Endothelial cell of umbilical vein (primary cell): Measurements from ENCODE around the gene KAZN. TPM values are rescaled to one million over a fixed set of nuclear protein-coding genes. Genes with fewer than 3 reads are reported as not detected.

Experiments used
- BruUV-seq: library from RNA; stranded (reverse); fragments of 400-500 nt; replicated peaks from 2 replicates; lab custom pipeline; 2021; lab: Mats Ljungman, UMichigan
- CTCF ChIA-PET: fragments of 300-600, 350-600 bp; sonication (Branson Sonifier 250); formaldehyde crosslinking; loops from one replicate; lab custom pipeline; 2021; ENCODE audit warnings: antibody characterized with exemption, inconsistent platforms; lab: Charles Lee
- POLR2A ChIA-PET: fragments of 300-600, 350-600 bp; sonication (Branson Sonifier 250); formaldehyde crosslinking; loops from one replicate; lab custom pipeline; 2021; ENCODE audit warnings: antibody characterized with exemption, inconsistent platforms; lab: Charles Lee
- DNase-seq: peaks from one replicate; pipeline ENCODE4 v3.0.0-alpha.2; 2011; ENCODE audit warnings: low read depth, low spot score
- FAIRE-seq: peaks from 2 replicates; lab custom pipeline; 2011; peaks lifted over from hg19 to GRCh38; lab: Jason Lieb, UNC
- H2AFZ ChIP-seq: 2 replicates; pipeline ENCODE4 v1.6.0; 2012; ENCODE audit warnings: low read depth, low read length, control low read depth, inconsistent platforms
- H3K27ac ChIP-seq: 2 replicates; pipeline ENCODE4 v1.5.1; 2011; ENCODE audit warnings: low read depth, mild to moderate bottlenecking, control low read depth, low read length, moderate library complexity; ENCODE audit not compliant: insufficient read depth
- H3K27me3 ChIP-seq, 2 experiments: 2 replicates each; pipeline versions ENCODE4 v1.6.0 to v1.6.1; 2011; ENCODE audit warnings: low read length in 2 of 2, mixed read lengths in 1 of 2; ENCODE audit not compliant: control insufficient read depth in 2 of 2, insufficient read depth in 2 of 2
- H3K36me3 ChIP-seq, 2 experiments: 2 replicates in 1 of 2; 3 replicates in 1 of 2; pipeline ENCODE4 v1.5.1; 2011; ENCODE audit warnings: low read length in 2 of 2, mild to moderate bottlenecking in 1 of 2, moderate library complexity in 1 of 2; ENCODE audit not compliant: control insufficient read depth in 2 of 2, insufficient read depth in 2 of 2; ENCODE audit errors: extremely low read depth in 1 of 2
- H3K4me1 ChIP-seq: 3 replicates; pipeline ENCODE4 v1.5.1; 2011; ENCODE audit warnings: mild to moderate bottlenecking, low read length; ENCODE audit not compliant: control insufficient read depth, insufficient read depth; ENCODE audit errors: extremely low read depth
- H3K4me2 ChIP-seq: 2 replicates; pipeline ENCODE4 v1.6.1; 2011; ENCODE audit warnings: low read length, control low read depth, mixed read lengths; ENCODE audit not compliant: insufficient read depth
- H3K4me3 ChIP-seq, 3 experiments: fragments of 200-600 bp in 1 of 3; sonication (generic), shearing (Covaris generic) in 1 of 3; replicated peaks in 1 of 3; 2 replicates each; pipeline ENCODE4 v1.5.1; 2011 to 2016; ENCODE audit warnings: control low read depth in 3 of 3, low read length in 3 of 3, mild to moderate bottlenecking in 2 of 3, inconsistent platforms in 1 of 3, low read depth in 1 of 3, moderate library complexity in 1 of 3; ENCODE audit not compliant: insufficient read depth in 1 of 3
- H3K79me2 ChIP-seq: 2 replicates; pipeline ENCODE4 v1.6.0; 2012; ENCODE audit warnings: low read length, inconsistent platforms; ENCODE audit not compliant: control insufficient read depth, insufficient read depth
- H3K9ac ChIP-seq: replicated peaks from 2 replicates; pipeline ENCODE3; 2011; ENCODE audit warnings: low read length, control low read depth; ENCODE audit not compliant: insufficient read depth; ENCODE audit errors: extremely low read depth
- H3K9me1 ChIP-seq: replicated peaks from 3 replicates; pipeline ENCODE4 v1.6.0; 2011; ENCODE audit warnings: mild to moderate bottlenecking, low read length; ENCODE audit not compliant: control insufficient read depth, insufficient read depth; ENCODE audit errors: extremely low read depth
- H3K9me3 ChIP-seq: replicated peaks from 2 replicates; pipeline ENCODE4 v1.5.1; 2012; ENCODE audit warnings: low read length, inconsistent platforms; ENCODE audit not compliant: control insufficient read depth, insufficient read depth
- H4K20me1 ChIP-seq: replicated peaks from 2 replicates; pipeline ENCODE3; 2011; ENCODE audit warnings: mild to moderate bottlenecking, low read length; ENCODE audit not compliant: control insufficient read depth, insufficient read depth; ENCODE audit errors: extremely low read depth
- EZH2 ChIP-seq: IDR thresholded peaks from 2 replicates; pipeline ENCODE4 v1.6.1; 2012; ENCODE audit warnings: borderline replicate concordance, low read depth, mild to moderate bottlenecking, moderate library complexity, low read length, inconsistent platforms; ENCODE audit not compliant: severe bottlenecking
- FOS ChIP-seq: IDR thresholded peaks from 2 replicates; pipeline ENCODE4 v1.6.1; 2011; ENCODE audit warnings: mild to moderate bottlenecking, low read length, moderate library complexity, borderline replicate concordance; ENCODE audit not compliant: insufficient read depth
- GATA2 ChIP-seq: IDR thresholded peaks from 2 replicates; pipeline ENCODE4 v1.7.0; 2011; ENCODE audit warnings: low read depth, mild to moderate bottlenecking, moderate library complexity, mixed read lengths, low read length; ENCODE audit not compliant: insufficient read length, insufficient read depth
- JUN ChIP-seq: IDR thresholded peaks from 2 replicates; pipeline ENCODE4 v1.6.1; 2011; ENCODE audit warnings: borderline replicate concordance, low read depth; ENCODE audit not compliant: insufficient read length, insufficient read depth
- MYC ChIP-seq: IDR thresholded peaks from one replicate; pipeline ENCODE4 v1.6.1; 2011; ENCODE audit warnings: mild to moderate bottlenecking, low read depth, low read length
- POLR2A ChIP-seq: IDR thresholded peaks from 2 replicates; pipeline ENCODE4 v1.6.1; 2012; ENCODE audit warnings: low read depth, mild to moderate bottlenecking, control low read depth, low read length
- POLR2AphosphoS5 ChIP-seq: IDR thresholded peaks from 2 replicates; pipeline ENCODE4 v1.6.1; 2012; ENCODE audit warnings: low read depth, mild to moderate bottlenecking, control low read depth, low read length, moderate library complexity; ENCODE audit not compliant: insufficient read depth
- dilution Hi-C: fragments of 300-500 bp; cut with MboI; formaldehyde crosslinking; loops from one replicate; pipeline ENCODE4 v1.15.0; 2019; ENCODE audit warnings: low sequenced_read_pairs; ENCODE audit not compliant: extremely low pct_ligation_motif_present
- intact Hi-C: fragments of 100-400 bp; cut with micrococcal nuclease; formaldehyde crosslinking; loops from one replicate; pipeline ENCODE4 v1.10.0; 2022
- polyA plus RNA-seq, 4 experiments: library from polyadenylated mRNA; depleted of rRNA in 3 of 4; stranded (reverse) in 3 of 4; unstranded in 1 of 4; fragments of >200 nt; gene quantifications; 2 replicates each; pipeline versions ENCODE4 v1.2.1 to v1.2.3, GENCODE V29; 2011 to 2012; ENCODE audit warnings: missing spikeins in 1 of 4
- total RNA-seq: library from RNA; stranded (reverse); gene quantifications from 2 replicates; pipeline ENCODE4 v1.2.3, GENCODE V29; 2021
- TF ChIP-seq, protein P1 (sequence below): IDR thresholded peaks from 2 replicates; pipeline ENCODE4 v1.6.1; 2011; ENCODE audit not compliant: insufficient read depth, insufficient read length
- TF ChIP-seq, protein P2 (sequence below), 2 donors: IDR thresholded peaks; 1 replicate in 1 of 2; 2 replicates in 1 of 2; pipeline ENCODE4 v1.5.1; 2011; ENCODE audit warnings: low read length in 2 of 2, mild to moderate bottlenecking in 2 of 2, moderate library complexity in 2 of 2, control low read depth in 1 of 2, inconsistent platforms in 1 of 2, low read depth in 1 of 2; ENCODE audit not compliant: insufficient read depth in 1 of 2; ENCODE audit errors: extremely low read depth in 1 of 2

KAZN gene
- total and polyA plus RNA-seq, 2 donors (not counting 3 experiments of a cell fraction or from before 2014, with no cell fraction given): 1.6 to 5.8 TPM

DNA sequence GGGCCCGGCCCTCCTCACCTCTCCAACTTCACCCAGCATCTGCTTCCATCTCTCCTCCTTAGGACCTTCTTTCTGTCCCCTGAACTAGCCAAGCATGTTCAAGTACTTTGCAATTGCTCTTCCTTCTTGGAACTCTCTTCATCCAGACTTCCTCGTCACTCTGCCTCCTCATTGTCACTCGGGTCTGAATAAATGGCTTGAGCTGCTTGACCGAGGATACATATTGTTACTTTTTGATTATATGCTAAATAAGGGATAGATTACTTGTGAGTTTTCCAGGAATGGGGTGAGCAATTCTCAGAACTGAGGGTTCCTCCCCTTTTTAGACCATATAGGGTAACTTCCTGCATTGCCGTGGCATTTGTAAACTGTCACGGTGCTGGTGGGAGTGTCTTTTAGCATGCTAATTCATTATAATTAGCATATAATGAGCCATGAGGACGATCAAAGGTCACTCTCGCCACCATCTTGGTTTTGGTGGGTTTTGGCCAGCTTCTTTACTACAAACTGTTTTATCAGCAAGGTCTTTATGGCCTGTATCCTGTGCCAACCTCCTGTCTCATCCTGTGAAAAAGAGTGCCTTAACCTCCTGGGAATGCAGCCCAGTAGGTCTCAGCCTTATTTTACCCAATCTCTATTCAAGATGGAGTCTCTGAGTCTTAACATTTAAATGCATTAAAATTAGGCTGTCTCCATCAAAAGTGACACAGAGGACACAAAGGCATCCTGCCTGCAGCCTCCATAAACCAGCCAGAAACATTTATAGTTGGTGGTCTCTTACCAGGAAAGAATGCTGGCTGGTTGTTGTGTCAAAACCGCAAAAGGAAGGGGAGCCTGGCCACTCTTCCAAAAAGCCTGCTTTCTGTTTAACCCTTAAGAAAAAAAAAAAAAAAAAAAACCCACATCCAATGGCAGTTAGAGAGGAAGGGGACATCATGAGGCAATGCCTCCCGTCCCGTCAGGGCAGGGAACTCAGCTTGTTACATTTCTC lies 179.3 kb downstream of the KAZN start:
- FAIRE-seq (no peak), DNase-seq (no peak)
- Histone ChIP-seq H3K4me1 (no peaks in the 10 kb centered on the region), H3K27me3 (no peaks in the 10 kb centered on the region), H3K9ac (no peak overlapping the region), H3K4me3 (no peak overlapping the region), H3K4me2 (no peak overlapping the region), H3K9me3 (peaks cover 3% of the 10 kb centered on the region), H3K9me1 (no peaks in the 10 kb centered on the region), H4K20me1 (no peaks in the 10 kb centered on the region), H3K36me3 (no peaks in the 10 kb centered on the region), H2AFZ (no peak overlapping the region), H3K79me2 (no peaks in the 10 kb centered on the region), H3K27ac (no peak overlapping the region)
- TF ChIP-seq FOS (no peak), EZH2 (no peak), POLR2A (no peak), POLR2AphosphoS5 (no peak), GATA2 (no peak), JUN (no peak), MYC (no peak)
- TF ChIP-seq, protein P1, sequence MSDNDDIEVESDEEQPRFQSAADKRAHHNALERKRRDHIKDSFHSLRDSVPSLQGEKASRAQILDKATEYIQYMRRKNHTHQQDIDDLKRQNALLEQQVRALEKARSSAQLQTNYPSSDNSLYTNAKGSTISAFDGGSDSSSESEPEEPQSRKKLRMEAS: no peak
- TF ChIP-seq, protein P2, sequence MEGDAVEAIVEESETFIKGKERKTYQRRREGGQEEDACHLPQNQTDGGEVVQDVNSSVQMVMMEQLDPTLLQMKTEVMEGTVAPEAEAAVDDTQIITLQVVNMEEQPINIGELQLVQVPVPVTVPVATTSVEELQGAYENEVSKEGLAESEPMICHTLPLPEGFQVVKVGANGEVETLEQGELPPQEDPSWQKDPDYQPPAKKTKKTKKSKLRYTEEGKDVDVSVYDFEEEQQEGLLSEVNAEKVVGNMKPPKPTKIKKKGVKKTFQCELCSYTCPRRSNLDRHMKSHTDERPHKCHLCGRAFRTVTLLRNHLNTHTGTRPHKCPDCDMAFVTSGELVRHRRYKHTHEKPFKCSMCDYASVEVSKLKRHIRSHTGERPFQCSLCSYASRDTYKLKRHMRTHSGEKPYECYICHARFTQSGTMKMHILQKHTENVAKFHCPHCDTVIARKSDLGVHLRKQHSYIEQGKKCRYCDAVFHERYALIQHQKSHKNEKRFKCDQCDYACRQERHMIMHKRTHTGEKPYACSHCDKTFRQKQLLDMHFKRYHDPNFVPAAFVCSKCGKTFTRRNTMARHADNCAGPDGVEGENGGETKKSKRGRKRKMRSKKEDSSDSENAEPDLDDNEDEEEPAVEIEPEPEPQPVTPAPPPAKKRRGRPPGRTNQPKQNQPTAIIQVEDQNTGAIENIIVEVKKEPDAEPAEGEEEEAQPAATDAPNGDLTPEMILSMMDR (IDR thresholded peaks at IDR 0.05; ENCODE audit: extremely low read depth in 1 of 2, insufficient read depth in 1 of 2, low read depth in 1 of 2, low read length in 2 of 2): no peak
- POLR2A ChIA-PET: no interaction called here
- intact Hi-C loops (loop anchor here (5.0 kb wide), 1 partner anchor 144 kb away; no protein-coding TSS in a partner anchor), dilution Hi-C loops (no loop called here)
- CTCF ChIA-PET: no interaction called here
- BruUV-seq: no TSS peak
